HepG2 (cell line): Measurements from ENCODE around the gene COMMD2. TPM values are rescaled to one million over a fixed set of nuclear protein-coding genes. Genes with fewer than 3 reads are reported as not detected.

Experiments
- CERS6 ChIP-seq: sonication (generic); formaldehyde crosslinking; IDR thresholded peaks from 2 replicates; pipeline ENCODE4 v1.5.0; 2020; ENCODE audit warnings: missing genetic modification reagents
- CTCF ChIP-seq: sonication (generic); formaldehyde crosslinking; IDR thresholded peaks from 2 replicates; pipeline ENCODE4 v1.5.0; 2020; ENCODE audit warnings: mild to moderate bottlenecking, missing genetic modification reagents, moderate library complexity
- E2F1 ChIP-seq: sonication (generic); formaldehyde crosslinking; IDR thresholded peaks from 2 replicates; pipeline ENCODE4 v1.5.0; 2020; ENCODE audit warnings: missing genetic modification reagents
- ETV6 ChIP-seq: sonication (generic); formaldehyde crosslinking; conservative IDR thresholded peaks from 2 replicates; pipeline ENCODE4 v1.4.0; 2020; ENCODE audit warnings: missing genetic modification reagents
- HMGXB3 ChIP-seq: sonication (generic); formaldehyde crosslinking; IDR thresholded peaks from 2 replicates; pipeline ENCODE4 v1.4.0; 2020; ENCODE audit warnings: missing genetic modification reagents, borderline replicate concordance
- HNRNPH1 ChIP-seq: fragments of 200-400 bp; formaldehyde crosslinking; optimal IDR thresholded peaks from 2 replicates; pipeline ENCODE3; 2017; ENCODE audit warnings: mild to moderate bottlenecking, low read depth, low read length
- HOXA3 ChIP-seq: sonication (generic); formaldehyde crosslinking; IDR thresholded peaks from 2 replicates; pipeline ENCODE4 v1.5.0; 2020; ENCODE audit warnings: missing genetic modification reagents
- MED1 ChIP-seq: sonication (generic); formaldehyde crosslinking; IDR thresholded peaks from 2 replicates; pipeline ENCODE4 v1.4.0; 2020; ENCODE audit warnings: missing genetic modification reagents
- REST ChIP-seq, 2 experiments: IDR thresholded peaks; 2 replicates each; pipeline ENCODE4 v1.6.1; 2011 to 2012; ENCODE audit warnings: low read length in 2 of 2, borderline replicate concordance in 1 of 2, low read depth in 1 of 2, mild to moderate bottlenecking in 1 of 2, moderate library complexity in 1 of 2
- SALL1 ChIP-seq: sonication (generic); formaldehyde crosslinking; IDR thresholded peaks from 2 replicates; pipeline ENCODE4 v1.8.0; 2022; ENCODE audit warnings: mild to moderate bottlenecking, missing genetic modification reagents
- SAP130 ChIP-seq: IDR thresholded peaks from 2 replicates; pipeline ENCODE4 v1.6.1; 2016; ENCODE audit warnings: low read depth
- SCMH1 ChIP-seq: sonication (generic); formaldehyde crosslinking; IDR thresholded peaks from 2 replicates; pipeline ENCODE4 v1.9.0; 2021; ENCODE audit warnings: missing genetic modification reagents, mild to moderate bottlenecking, borderline replicate concordance
- SOX6 ChIP-seq, 2 experiments: fragments of 450-650 bp in 1 of 2; sonication (generic) in 1 of 2; formaldehyde crosslinking in 1 of 2; IDR thresholded peaks; 2 replicates each; pipeline versions ENCODE4 v1.4.0 to v1.6.1; 2017 to 2020; ENCODE audit warnings: antibody characterized with exemption in 1 of 2, mild to moderate bottlenecking in 1 of 2, missing genetic modification reagents in 1 of 2
- ZNF552 ChIP-seq: sonication (generic); formaldehyde crosslinking; IDR thresholded peaks from 2 replicates; pipeline ENCODE4 v1.9.0; 2022; ENCODE audit warnings: missing genetic modification reagents, mild to moderate bottlenecking, borderline replicate concordance
- ZNF780A ChIP-seq: sonication (generic); formaldehyde crosslinking; IDR thresholded peaks from 2 replicates; pipeline ENCODE4 v1.8.0; 2022; ENCODE audit warnings: mild to moderate bottlenecking, missing genetic modification reagents, moderate library complexity
- ZSCAN9 ChIP-seq: IDR thresholded peaks from 2 replicates; pipeline ENCODE4 v1.6.1; 2016; ENCODE audit warnings: borderline replicate concordance
- polyA plus RNA-seq, 8 experiments: library from polyadenylated mRNA; depleted of rRNA in 3 of 8; stranded (reverse) in 7 of 8; unstranded in 1 of 8; fragments of >200 nt; fragmentation: Illumina TruSeq in 4 of 8; extraction: Trizol in 4 of 8; gene quantifications; 2 replicates each; pipeline versions ENCODE4 v1.2.1 to v1.2.3, GENCODE V29; 2011 to 2016; ENCODE audit warnings: low read depth in 4 of 8, missing spikeins in 1 of 8, mixed read lengths in 1 of 8; ENCODE audit not compliant: insufficient read depth in 1 of 8
- total RNA-seq, 5 experiments: library from RNA; depleted of rRNA; stranded (reverse); fragments of >200 nt; fragmentation: Illumina TruSeq; extraction: Trizol; gene quantifications; 2 replicates each; pipeline ENCODE4 v1.2.3, GENCODE V29; 2016; ENCODE audit warnings: low read depth in 1 of 5

Gene COMMD2
- total and polyA plus RNA-seq, 2 of the 13 experiments (the other 11 are each of a cell fraction or from before 2014, with no cell fraction given) = 33.0 to 57.6 TPM

GRCh38 chr3:149752051-149752787 lies at the start of gene COMMD2 (continued):
- peak; percentile 70 for TF ChIP-seq CTCF (CRISPR knock-in tag)
- peak; percentile 96 for TF ChIP-seq SAP130
- no peak for TF ChIP-seq HNRNPH1
- TF ChIP-seq HOXA3 (CRISPR knock-in tag) = peak; percentile 96
- TF ChIP-seq SOX6 (IDR thresholded peaks at IDR 0.05) = no peak
- peak; percentile 81 for TF ChIP-seq SOX6 (CRISPR knock-in tag; IDR thresholded peaks at IDR 0.05)
- TF ChIP-seq SALL1 (CRISPR knock-in tag) = peak; percentile 97
- TF ChIP-seq ETV6 (CRISPR knock-in tag) = 0 out of 2 replicates have a peak, but pooled peaks have one; percentile 35
- peak in 1 of 2 experiments; percentile 60; a peak in 2 of 4 replicates for TF ChIP-seq REST (IDR thresholded peaks at IDR 0.05; ENCODE audit: borderline replicate concordance in 1 of 2, low read depth in 1 of 2, low read length in 2 of 2)
- TF ChIP-seq ZSCAN9 (CRISPR knock-in tag) = peak; percentile 90; the same call in 1 of the 2 replicates
- TF ChIP-seq HMGXB3 (CRISPR knock-in tag) = peak; percentile 53; the same call in 1 of the 2 replicates
- no peak for TF ChIP-seq CERS6 (CRISPR knock-in tag)
- 0 out of 2 replicates have a peak, but pooled peaks have one; percentile 70 for TF ChIP-seq ZNF552 (CRISPR knock-in tag)
- TF ChIP-seq SCMH1 (CRISPR knock-in tag) = no peak
- peak; percentile 65; the same call in 1 of the 2 replicates for TF ChIP-seq E2F1 (CRISPR knock-in tag)
- TF ChIP-seq MED1 (CRISPR knock-in tag) = peak; percentile 93
- peak; percentile 91 for TF ChIP-seq ZNF780A
